ENCODE results near the gene AP3B2.

The AP3B2 gene

GRCh38 chr15:82660378-82660777 is 49.3 kb downstream of the AP3B2 start:
- Histone ChIP-seq H3K4me1 (ENCODE audit: control insufficient read depth, insufficient read depth, low read length) (no peaks in the 10 kb centered on the region), H3K36me3 (ENCODE audit: control insufficient read depth, insufficient read depth, low read length) (no peaks in the 10 kb centered on the region), H3K4me3 (ENCODE audit: low read length) (no peak overlapping the region), H3K27me3 (ENCODE audit: control insufficient read depth, insufficient read depth, low read length) (no peaks in the 10 kb centered on the region), H3K9me3 (ENCODE audit: control insufficient read depth, low read length) (no peaks in the 10 kb centered on the region), H3K9ac (ENCODE audit: low read length) (no peak overlapping the region)

GRCh38 chr15:82656641-82657266 is 52.9 kb downstream of the AP3B2 start:
- no peak overlapping the region for H3K9ac ChIP-seq (ENCODE audit: low read length)
- H3K27me3 ChIP-seq (ENCODE audit: control insufficient read depth, insufficient read depth, low read length), result no peaks in the 10 kb centered on the region
- no peak overlapping the region for H3K4me3 ChIP-seq (ENCODE audit: low read length)
- H3K36me3 ChIP-seq (ENCODE audit: control insufficient read depth, insufficient read depth, low read length), result no peaks in the 10 kb centered on the region
- H3K9me3 ChIP-seq (ENCODE audit: control insufficient read depth, low read length), result no peaks in the 10 kb centered on the region
- H3K4me1 ChIP-seq (ENCODE audit: control insufficient read depth, insufficient read depth, low read length), result no peaks in the 10 kb centered on the region

GRCh38 chr15:82655606-82656005 is 54.1 kb downstream of the AP3B2 start:
- H3K4me3 ChIP-seq (ENCODE audit: low read length), result no peak overlapping the region
- H3K27me3 ChIP-seq (ENCODE audit: control insufficient read depth, insufficient read depth, low read length), result no peaks in the 10 kb centered on the region
- H3K4me1 ChIP-seq (ENCODE audit: control insufficient read depth, insufficient read depth, low read length), result no peaks in the 10 kb centered on the region
- no peaks in the 10 kb centered on the region for H3K36me3 ChIP-seq (ENCODE audit: control insufficient read depth, insufficient read depth, low read length)
- H3K9me3 ChIP-seq (ENCODE audit: control insufficient read depth, low read length), result no peaks in the 10 kb centered on the region
- H3K9ac ChIP-seq (ENCODE audit: low read length), result no peak overlapping the region

GRCh38 chr15:82653483-82654168 is 56.0 kb downstream of the AP3B2 start:
- H3K27me3 ChIP-seq (ENCODE audit: control insufficient read depth, insufficient read depth, low read length), result peaks cover 6% of the 10 kb centered on the region
- no peak overlapping the region for H3K4me3 ChIP-seq (ENCODE audit: low read length)

GRCh38 chr15:82651708-82652107 is 58.0 kb downstream of the AP3B2 start:
- peaks cover 25% of the 10 kb centered on the region for H3K27me3 ChIP-seq (ENCODE audit: control insufficient read depth, insufficient read depth, low read length)
- H3K36me3 ChIP-seq (ENCODE audit: control insufficient read depth, insufficient read depth, low read length), result no peaks in the 10 kb centered on the region
- H3K4me3 ChIP-seq (ENCODE audit: low read length), result no peak overlapping the region
- H3K9ac ChIP-seq (ENCODE audit: low read length), result no peak overlapping the region
- H3K9me3 ChIP-seq (ENCODE audit: control insufficient read depth, low read length), result no peaks in the 10 kb centered on the region
- H3K4me1 ChIP-seq (ENCODE audit: control insufficient read depth, insufficient read depth, low read length), result peaks cover 10% of the 10 kb centered on the region

More at GRCh38 chr15:82653483-82654168, 56.0 kb downstream of the AP3B2 start:
- no peaks in the 10 kb centered on the region for H3K4me1 ChIP-seq (ENCODE audit: control insufficient read depth, insufficient read depth, low read length)
- no peak overlapping the region for H3K9ac ChIP-seq (ENCODE audit: low read length)
- H3K36me3 ChIP-seq (ENCODE audit: control insufficient read depth, insufficient read depth, low read length), result no peaks in the 10 kb centered on the region
- H3K9me3 ChIP-seq (ENCODE audit: control insufficient read depth, low read length), result no peaks in the 10 kb centered on the region

- Histone ChIP-seq H3K4me3 (ENCODE audit: low read length) (no peak overlapping the region), H3K9ac (ENCODE audit: low read length) (no peak overlapping the region), H3K4me1 (ENCODE audit: control insufficient read depth, insufficient read depth, low read length) (peaks cover 12% of the 10 kb centered on the region), H3K36me3 (ENCODE audit: control insufficient read depth, insufficient read depth, low read length) (no peaks in the 10 kb centered on the region), H3K27me3 (ENCODE audit: control insufficient read depth, insufficient read depth, low read length) (peaks cover 36% of the 10 kb centered on the region), H3K9me3 (ENCODE audit: control insufficient read depth, low read length) (no peaks in the 10 kb centered on the region)
Measured at GRCh38 chr15:82650046-82650670, 59.5 kb downstream of the AP3B2 start.

- Histone ChIP-seq H3K4me1 (ENCODE audit: control insufficient read depth, insufficient read depth, low read length) (peaks cover 12% of the 10 kb centered on the region), H3K27me3 (ENCODE audit: control insufficient read depth, insufficient read depth, low read length) (peaks cover 44% of the 10 kb centered on the region), H3K9me3 (ENCODE audit: control insufficient read depth, low read length) (no peaks in the 10 kb centered on the region), H3K9ac (ENCODE audit: low read length) (no peak overlapping the region), H3K36me3 (ENCODE audit: control insufficient read depth, insufficient read depth, low read length) (no peaks in the 10 kb centered on the region), H3K4me3 (ENCODE audit: low read length) (no peak overlapping the region)
Measured at GRCh38 chr15:82649226-82649999, 60.3 kb downstream of the AP3B2 start.

- Histone ChIP-seq H3K9ac (ENCODE audit: low read length) (no peak overlapping the region), H3K9me3 (ENCODE audit: control insufficient read depth, low read length) (no peaks in the 10 kb centered on the region), H3K4me3 (ENCODE audit: low read length) (no peak overlapping the region), H3K27me3 (ENCODE audit: control insufficient read depth, insufficient read depth, low read length) (peaks cover 47% of the 10 kb centered on the region), H3K4me1 (ENCODE audit: control insufficient read depth, insufficient read depth, low read length) (peaks cover 12% of the 10 kb centered on the region), H3K36me3 (ENCODE audit: control insufficient read depth, insufficient read depth, low read length) (no peaks in the 10 kb centered on the region)
Measured at GRCh38 chr15:82648257-82649103, 61.2 kb downstream of the AP3B2 start.

GRCh38 chr15:82647835-82648256 is 61.8 kb downstream of the AP3B2 start:
- no peaks in the 10 kb centered on the region for H3K36me3 ChIP-seq (ENCODE audit: control insufficient read depth, insufficient read depth, low read length)
- peaks cover 51% of the 10 kb centered on the region for H3K27me3 ChIP-seq (ENCODE audit: control insufficient read depth, insufficient read depth, low read length)
- H3K4me1 ChIP-seq (ENCODE audit: control insufficient read depth, insufficient read depth, low read length), result peaks cover 12% of the 10 kb centered on the region
- H3K9me3 ChIP-seq (ENCODE audit: control insufficient read depth, low read length), result no peaks in the 10 kb centered on the region
- H3K4me3 ChIP-seq (ENCODE audit: low read length), result no peak overlapping the region
- no peak overlapping the region for H3K9ac ChIP-seq (ENCODE audit: low read length)

- Histone ChIP-seq H3K9me3 (ENCODE audit: control insufficient read depth, low read length) (no peaks in the 10 kb centered on the region), H3K27me3 (ENCODE audit: control insufficient read depth, insufficient read depth, low read length) (peaks cover 56% of the 10 kb centered on the region), H3K36me3 (ENCODE audit: control insufficient read depth, insufficient read depth, low read length) (no peaks in the 10 kb centered on the region), H3K9ac (ENCODE audit: low read length) (no peak within 1 kb of the TSS), H3K4me1 (ENCODE audit: control insufficient read depth, insufficient read depth, low read length) (peaks cover 12% of the 10 kb centered on the region), H3K4me3 (ENCODE audit: low read length) (no peak within 1 kb of the TSS)
Measured at GRCh38 chr15:82647045-82647834, 62.4 kb downstream of the AP3B2 start, which contains the start of gene CPEB1. Gene CPEB1 (minus strand): TSS chr15:82647363. CDS start chr15:82628459, 18,904 bp downstream.

Data from mucosa of stomach (tissue), 1 donor.